NCI-H2171 treated with DMSO at 0.1 percent for 48 hours (cell line): ENCODE data around the gene NOLC1.

Experiments
- DNase-seq: peaks from one replicate; lab custom pipeline; 2025; lab: John Stamatoyannopoulos, UW

The NOLC1 gene

GRCh38 chr10:102121739-102122372 lies 30.3 kb upstream of the NOLC1 start:
- no peak for DNase-seq

- DNase-seq = no peak
Observed at GRCh38 chr10:102122450-102122849, 29.7 kb upstream of the NOLC1 start.

GRCh38 chr10:102123223-102123622 lies 29.0 kb upstream of the NOLC1 start:
- DNase-seq = no peak

- no peak for DNase-seq
Observed at GRCh38 chr10:102131286-102132170, 20.7 kb upstream of the NOLC1 start.

- no peak for DNase-seq
Observed at GRCh38 chr10:102132193-102132562, 20.0 kb upstream of the NOLC1 start.

GRCh38 chr10:102132563-102133372 lies 19.4 kb upstream of the NOLC1 start, which contains the start of gene PPRC1:
Gene PPRC1 (plus strand): TSS chr10:102133040. CDS start chr10:102133069, 29 bp downstream.
- peak; percentile 97 for DNase-seq

GRCh38 chr10:102133373-102134195 lies 18.6 kb upstream of the NOLC1 start:
- DNase-seq = peak; percentile 73

- no peak for DNase-seq
Observed at GRCh38 chr10:102134416-102134815, 17.8 kb upstream of the NOLC1 start.

GRCh38 chr10:102135956-102136526 lies 16.1 kb upstream of the NOLC1 start:
- DNase-seq = no peak

- no peak for DNase-seq
Observed at GRCh38 chr10:102139281-102140110, 12.7 kb upstream of the NOLC1 start.

GRCh38 chr10:102140218-102140617 lies 12.0 kb upstream of the NOLC1 start:
- no peak for DNase-seq

GRCh38 chr10:102140913-102141540 lies 11.2 kb upstream of the NOLC1 start:
- no peak for DNase-seq

GRCh38 chr10:102141583-102142107 lies 10.5 kb upstream of the NOLC1 start:
- DNase-seq = no peak

- no peak for DNase-seq
Observed at GRCh38 chr10:102146971-102147428, 5.2 kb upstream of the NOLC1 start.

- no peak for DNase-seq
Observed at GRCh38 chr10:102147561-102147960, 4.6 kb upstream of the NOLC1 start.

- DNase-seq = no peak
Observed at GRCh38 chr10:102148275-102148674, 3.9 kb upstream of the NOLC1 start.

GRCh38 chr10:102150970-102151773 lies 1.0 kb upstream of the NOLC1 start:
- DNase-seq = no peak

GRCh38 chr10:102152545-102152890 lies 329 bp downstream of the NOLC1 start:
- DNase-seq = no peak
